Keratinocyte (primary cell): ENCODE data around the gene FBXL22. TPM values are rescaled to one million over a fixed set of nuclear protein-coding genes. Genes with fewer than 3 reads are reported as not detected.

ENCODE experiments used
- DNase-seq: peaks from one replicate; pipeline ENCODE4 v3.0.0-alpha.2; 2011; ENCODE audit warnings: low read depth, missing footprints, low spot score
- FAIRE-seq: peaks from 2 replicates; lab custom pipeline; 2011; peaks lifted over from hg19 to GRCh38; lab: Jason Lieb, UNC
- H2AFZ ChIP-seq: 2 replicates; pipeline ENCODE4 v1.6.0; 2012; ENCODE audit warnings: low read length, control low read depth, inconsistent platforms; ENCODE audit not compliant: control insufficient read depth
- H3K27ac ChIP-seq: 2 replicates; pipeline ENCODE4 v1.5.1; 2011; ENCODE audit warnings: low read length; ENCODE audit not compliant: control insufficient read depth, insufficient read depth
- H3K27me3 ChIP-seq: 3 replicates; pipeline ENCODE4 v1.6.0; 2011; ENCODE audit warnings: low read length; ENCODE audit not compliant: control insufficient read depth, insufficient read depth; ENCODE audit errors: extremely low read depth
- H3K36me3 ChIP-seq, 2 experiments: 2 replicates in 1 of 2; 3 replicates in 1 of 2; pipeline ENCODE4 v1.5.1; 2011; ENCODE audit warnings: low read length in 2 of 2, mild to moderate bottlenecking in 1 of 2; ENCODE audit not compliant: control insufficient read depth in 2 of 2, insufficient read depth in 2 of 2; ENCODE audit errors: extremely low read depth in 1 of 2
- H3K4me1 ChIP-seq: 3 replicates; pipeline ENCODE4 v1.5.1; 2011; ENCODE audit warnings: low read length; ENCODE audit not compliant: control insufficient read depth, insufficient read depth; ENCODE audit errors: extremely low read depth
- H3K4me2 ChIP-seq: 3 replicates; pipeline ENCODE4 v1.6.0; 2011; ENCODE audit warnings: low read depth, low read length; ENCODE audit not compliant: control insufficient read depth, insufficient read depth; ENCODE audit errors: extremely low read depth
- H3K4me3 ChIP-seq, 3 experiments: fragments of 200-600 bp in 1 of 3; sonication (generic) in 1 of 3; 2 replicates in 2 of 3; 3 replicates in 1 of 3; pipeline ENCODE4 v1.5.1; 2011 to 2016; ENCODE audit warnings: low read length in 3 of 3, mild to moderate bottlenecking in 3 of 3, control low read depth in 2 of 3, inconsistent platforms in 1 of 3, low read depth in 1 of 3, mixed read lengths in 1 of 3, mixed run types in 1 of 3, moderate library complexity in 1 of 3; ENCODE audit not compliant: control insufficient read depth in 2 of 3, insufficient read depth in 2 of 3; ENCODE audit errors: extremely low read depth in 1 of 3
- H3K79me2 ChIP-seq: 2 replicates; pipeline ENCODE4 v1.6.0; 2012; ENCODE audit warnings: low read length; ENCODE audit not compliant: control insufficient read depth, insufficient read depth
- H3K9ac ChIP-seq: 3 replicates; pipeline ENCODE4 v1.6.0; 2011; ENCODE audit warnings: low read length; ENCODE audit not compliant: control insufficient read depth, insufficient read depth; ENCODE audit errors: extremely low read depth
- H3K9me1 ChIP-seq: 3 replicates; pipeline ENCODE4 v1.6.0; 2011; ENCODE audit warnings: low read length; ENCODE audit not compliant: control insufficient read depth, insufficient read depth; ENCODE audit errors: extremely low read depth
- H3K9me3 ChIP-seq: 2 replicates; pipeline ENCODE4 v1.5.1; 2012; ENCODE audit warnings: low read depth, low read length; ENCODE audit not compliant: control insufficient read depth
- H4K20me1 ChIP-seq: 3 replicates; pipeline ENCODE4 v1.6.0; 2011; ENCODE audit warnings: low read length; ENCODE audit not compliant: control insufficient read depth, insufficient read depth; ENCODE audit errors: extremely low read depth
- CTCF ChIP-seq, 3 experiments: IDR thresholded peaks in 1 of 3; conservative IDR thresholded peaks in 1 of 3; optimal IDR thresholded peaks in 1 of 3; 2 replicates in 2 of 3; 3 replicates in 1 of 3; pipeline versions ENCODE3 to v1.5.1; 2011; ENCODE audit warnings: low read length in 3 of 3, mild to moderate bottlenecking in 3 of 3, moderate library complexity in 2 of 3, control low read depth in 1 of 3, inconsistent platforms in 1 of 3; ENCODE audit not compliant: insufficient read depth in 2 of 3; ENCODE audit errors: extremely low read depth in 1 of 3
- EZH2 ChIP-seq: IDR thresholded peaks from one replicate; pipeline ENCODE4 v1.6.1; 2012; ENCODE audit warnings: inconsistent platforms, mild to moderate bottlenecking, low read length, moderate library complexity
- dilution Hi-C: fragments of 300-500 bp; cut with MboI; formaldehyde crosslinking; loops from one replicate; pipeline ENCODE4 v1.7.0; 2020; ENCODE audit warnings: low sequenced_read_pairs; ENCODE audit not compliant: extremely low pct_ligation_motif_present
- polyA minus RNA-seq, 3 experiments: library from RNA; depleted of rRNA, polyadenylated mRNA; stranded (reverse); fragments of >200 nt; gene quantifications; 1 replicate in 1 of 3; 2 replicates in 1 of 3; 3 replicates in 1 of 3; pipeline ENCODE4 v1.2.3, GENCODE V29; 2011
- polyA plus RNA-seq, 5 experiments: library from polyadenylated mRNA; depleted of rRNA in 3 of 5; stranded (reverse) in 3 of 5; stranded (forward) in 1 of 5; unstranded in 1 of 5; fragments of >200 nt; gene quantifications; 1 replicate in 1 of 5; 2 replicates in 3 of 5; 3 replicates in 1 of 5; pipeline versions ENCODE4 v1.2.1 to v1.2.3, GENCODE V29; 2011 to 2012; ENCODE audit warnings: missing spikeins in 2 of 5, low read depth in 1 of 5, low replicate concordance in 1 of 5

FBXL22 gene
- polyA plus RNA-seq (0.04 TPM in 2 of 3 replicates, not detected in the other), polyA minus RNA-seq (0.10 to 0.13 TPM in 2 of 3 replicates, not detected in the other)
- polyA plus RNA-seq (2011; ENCODE audit: low read depth): not detected
- polyA plus RNA-seq (2011; cell fraction: cytosol; rRNA removed): 0.05 TPM in 1 of 2 replicates, not detected in the other
- polyA plus RNA-seq (2011; cell fraction: nucleus; rRNA removed): 0.06 and 0.11 TPM in 2 replicates
- polyA plus RNA-seq (2012; ENCODE audit: low replicate concordance): 0.17 TPM in 2 replicates
- not detected for polyA minus RNA-seq (2011; cell fraction: cytosol; rRNA and poly(A)+ RNA removed)
- 0.21 and 0.23 TPM in 2 replicates for polyA minus RNA-seq (2011; cell fraction: nucleus; rRNA and poly(A)+ RNA removed)

- DNase-seq (no peak), FAIRE-seq (no peak)
- peaks cover 0 to 2% of the 10 kb centered on the region in 2 experiments for H3K36me3 ChIP-seq
- H3K9ac ChIP-seq: no peak within 1 kb of the TSS
- dilution Hi-C loops: no loop called here
- no peaks in the 10 kb centered on the region for H3K9me1 ChIP-seq
- no peaks in the 10 kb centered on the region for H3K9me3 ChIP-seq
- no peak within 1 kb of the TSS for H2AFZ ChIP-seq
- no peaks in the 10 kb centered on the region for H3K27me3 ChIP-seq
- no peak within 1 kb of the TSS for H3K4me3 ChIP-seq
- TF ChIP-seq CTCF (optimal IDR thresholded peaks at IDR 0.05 in 1 of 3, IDR thresholded peaks at IDR 0.05 in 1 of 3, conservative IDR thresholded peaks at IDR 0.05 in 1 of 3; ENCODE audit: extremely low read depth in 1 of 3, insufficient read depth in 2 of 3, low read length in 3 of 3): no peak
- TF ChIP-seq EZH2: no peak
- no peaks in the 10 kb centered on the region for H4K20me1 ChIP-seq
- no peaks in the 10 kb centered on the region for H3K79me2 ChIP-seq
- H3K4me1 ChIP-seq: peaks cover 24% of the 10 kb centered on the region
- no peak within 1 kb of the TSS for H3K4me2 ChIP-seq
- no peak within 1 kb of the TSS for H3K27ac ChIP-seq
Observed at GRCh38 chr15:63597038-63597790, at the start of gene FBXL22. Gene FBXL22, plus strand, starts transcription at chr15:63597387. Its CDS starts 6 bp downstream, at chr15:63597393.

GRCh38 chr15:63551400-63551799 lies 45.8 kb upstream of the FBXL22 start:
- Histone ChIP-seq H3K9ac (no peak overlapping the region), H3K27me3 (no peaks in the 10 kb centered on the region), H3K79me2 (no peaks in the 10 kb centered on the region), H3K9me3 (no peaks in the 10 kb centered on the region), H3K27ac (no peak overlapping the region), H3K4me3 (no peak overlapping the region), H3K36me3 (no peaks in the 10 kb centered on the region), H3K4me1 (peaks cover 12% of the 10 kb centered on the region), H3K4me2 (no peak overlapping the region), H3K9me1 (no peaks in the 10 kb centered on the region), H4K20me1 (no peaks in the 10 kb centered on the region), H2AFZ (no peak overlapping the region)
- TF ChIP-seq CTCF (optimal IDR thresholded peaks at IDR 0.05 in 1 of 3, IDR thresholded peaks at IDR 0.05 in 1 of 3, conservative IDR thresholded peaks at IDR 0.05 in 1 of 3; ENCODE audit: extremely low read depth in 1 of 3, insufficient read depth in 2 of 3, low read length in 3 of 3) (no peak), EZH2 (no peak)
- DNase-seq (no peak), FAIRE-seq (no peak)
- dilution Hi-C loops: no loop called here
